ENCODE results near the gene PLEKHB1. TPM values are rescaled to one million over a fixed set of nuclear protein-coding genes. Genes with fewer than 3 reads are reported as not detected.

The PLEKHB1 gene
- total RNA-seq, 1 donor from 2014 or later = 16.9 TPM

GRCh38 chr11:73648121-73648520 lies 1.7 kb downstream of the PLEKHB1 start:
- TF ChIP-seq CTCF (IDR thresholded peaks at IDR 0.05; ENCODE audit: unreplicated experiment) = no peak
- Mint-ChIP-seq H3K9me3 (ENCODE audit: unreplicated experiment) (peaks cover 3% of the 10 kb centered on the region), H3K4me1 (ENCODE audit: unreplicated experiment) (peaks cover 34% of the 10 kb centered on the region), H3K27ac (ENCODE audit: unreplicated experiment) (no peak overlapping the region), H3K4me3 (ENCODE audit: unreplicated experiment) (peak overlapping the region; percentile 79), H3K27me3 (ENCODE audit: unreplicated experiment) (peaks cover 12% of the 10 kb centered on the region), H3K36me3 (ENCODE audit: low read depth, unreplicated experiment) (peaks cover 7% of the 10 kb centered on the region)
- DNase-seq (ENCODE audit: low spot score) = no peak

- no peak for DNase-seq (ENCODE audit: low spot score)
- Mint-ChIP-seq H3K27me3 (ENCODE audit: unreplicated experiment) (peaks cover 12% of the 10 kb centered on the region), H3K9me3 (ENCODE audit: unreplicated experiment) (peaks cover 3% of the 10 kb centered on the region), H3K36me3 (ENCODE audit: low read depth, unreplicated experiment) (peaks cover 8% of the 10 kb centered on the region), H3K27ac (ENCODE audit: unreplicated experiment) (no peak overlapping the region), H3K4me3 (ENCODE audit: unreplicated experiment) (no peak overlapping the region), H3K4me1 (ENCODE audit: unreplicated experiment) (peaks cover 34% of the 10 kb centered on the region)
- no peak for TF ChIP-seq CTCF (IDR thresholded peaks at IDR 0.05; ENCODE audit: unreplicated experiment)
Measured at GRCh38 chr11:73648571-73649046, 2.2 kb downstream of the PLEKHB1 start.

- Mint-ChIP-seq H3K27ac (ENCODE audit: unreplicated experiment) (no peak overlapping the region), H3K27me3 (ENCODE audit: unreplicated experiment) (peaks cover 12% of the 10 kb centered on the region), H3K4me1 (ENCODE audit: unreplicated experiment) (peaks cover 34% of the 10 kb centered on the region), H3K9me3 (ENCODE audit: unreplicated experiment) (peaks cover 3% of the 10 kb centered on the region), H3K36me3 (ENCODE audit: low read depth, unreplicated experiment) (peaks cover 8% of the 10 kb centered on the region), H3K4me3 (ENCODE audit: unreplicated experiment) (no peak overlapping the region)
- no peak for TF ChIP-seq CTCF (IDR thresholded peaks at IDR 0.05; ENCODE audit: unreplicated experiment)
- DNase-seq (ENCODE audit: low spot score) = no peak
Measured at GRCh38 chr11:73649206-73649605, 2.8 kb downstream of the PLEKHB1 start.

GRCh38 chr11:73650400-73650799 lies 4.0 kb downstream of the PLEKHB1 start:
- H3K27me3 Mint-ChIP-seq (ENCODE audit: unreplicated experiment) = peaks cover 14% of the 10 kb centered on the region
- H3K36me3 Mint-ChIP-seq (ENCODE audit: low read depth, unreplicated experiment) = peaks cover 8% of the 10 kb centered on the region
- H3K4me3 Mint-ChIP-seq (ENCODE audit: unreplicated experiment) = no peak overlapping the region
- no peak for TF ChIP-seq CTCF (IDR thresholded peaks at IDR 0.05; ENCODE audit: unreplicated experiment)
- peak overlapping the region; percentile 21 for H3K27ac Mint-ChIP-seq (ENCODE audit: unreplicated experiment)
- DNase-seq (ENCODE audit: low spot score) = no peak
- peaks cover 3% of the 10 kb centered on the region for H3K9me3 Mint-ChIP-seq (ENCODE audit: unreplicated experiment)
- peaks cover 30% of the 10 kb centered on the region for H3K4me1 Mint-ChIP-seq (ENCODE audit: unreplicated experiment)

- peak overlapping the region; percentile 57 for H3K27ac Mint-ChIP-seq (ENCODE audit: unreplicated experiment)
- peaks cover 8% of the 10 kb centered on the region for H3K36me3 Mint-ChIP-seq (ENCODE audit: low read depth, unreplicated experiment)
- no peak overlapping the region for H3K4me3 Mint-ChIP-seq (ENCODE audit: unreplicated experiment)
- peaks cover 23% of the 10 kb centered on the region for H3K4me1 Mint-ChIP-seq (ENCODE audit: unreplicated experiment)
- no peak for DNase-seq (ENCODE audit: low spot score)
- H3K27me3 Mint-ChIP-seq (ENCODE audit: unreplicated experiment) = peaks cover 16% of the 10 kb centered on the region
- TF ChIP-seq CTCF (IDR thresholded peaks at IDR 0.05; ENCODE audit: unreplicated experiment) = no peak
- peaks cover 3% of the 10 kb centered on the region for H3K9me3 Mint-ChIP-seq (ENCODE audit: unreplicated experiment)
Measured at GRCh38 chr11:73651252-73651651, 4.9 kb downstream of the PLEKHB1 start.

Measured in endothelial cell (in vitro differentiated cells).